GM18517 (cell line): ENCODE data around the gene FRMD6.

Source experiments
- ATAC-seq: cut with Tn5 transposase; IDR thresholded peaks from one replicate; pipeline ENCODE4 v1.9.1; 2021; ENCODE audit warnings: mild to moderate bottlenecking, moderate library complexity; ENCODE audit not compliant: unreplicated experiment

Gene FRMD6

DNA sequence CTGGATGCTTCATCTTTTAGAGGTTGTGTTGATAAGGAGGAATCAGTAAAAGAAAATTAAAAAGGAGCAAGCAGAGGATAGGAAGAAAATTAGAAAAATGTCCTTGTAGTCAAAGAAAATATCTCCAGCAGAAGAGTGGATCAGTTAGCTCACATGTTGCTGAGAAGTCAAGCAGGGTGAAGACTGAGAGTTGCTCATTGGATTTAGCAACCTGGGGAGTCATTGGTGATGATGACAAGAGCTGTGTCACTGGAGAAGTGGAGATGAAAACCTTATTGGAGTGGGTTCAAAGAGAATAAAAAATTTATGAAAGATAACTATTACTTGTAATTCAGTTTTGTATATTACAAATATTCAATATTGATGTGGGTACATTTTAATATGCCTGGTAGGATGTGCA, 9.8 kb downstream of the FRMD6 start:
- ATAC-seq: no peak

DNA sequence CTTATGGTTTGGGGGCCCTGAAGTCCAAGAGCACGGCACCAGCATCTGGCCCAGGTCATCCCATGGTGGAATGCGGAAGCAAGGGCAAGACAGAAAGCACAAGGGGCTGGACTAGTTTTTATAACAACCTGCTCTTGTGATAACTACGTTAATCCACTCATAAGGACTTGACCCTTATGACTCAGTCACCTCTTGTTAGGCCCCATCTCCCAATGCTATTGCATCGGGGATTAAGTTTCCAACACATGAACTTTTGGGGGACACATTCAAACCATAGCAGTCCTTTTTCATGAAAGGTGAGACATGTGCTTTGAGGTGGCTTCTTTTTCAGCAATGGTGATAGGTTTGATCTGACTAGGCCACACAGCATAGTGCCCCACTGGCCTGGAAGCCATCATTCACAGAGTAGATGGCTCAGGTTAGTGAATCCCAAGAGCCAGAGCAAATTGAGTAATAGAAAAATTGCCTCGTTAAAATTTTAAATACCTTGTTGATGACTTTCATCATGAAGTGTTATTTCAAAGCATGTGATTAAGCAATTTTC, 12.1 kb downstream of the FRMD6 start:
- ATAC-seq: no peak

GRCh38 chr14:51666070-51666469, 14.4 kb downstream of the FRMD6 start:
- ATAC-seq: no peak

DNA sequence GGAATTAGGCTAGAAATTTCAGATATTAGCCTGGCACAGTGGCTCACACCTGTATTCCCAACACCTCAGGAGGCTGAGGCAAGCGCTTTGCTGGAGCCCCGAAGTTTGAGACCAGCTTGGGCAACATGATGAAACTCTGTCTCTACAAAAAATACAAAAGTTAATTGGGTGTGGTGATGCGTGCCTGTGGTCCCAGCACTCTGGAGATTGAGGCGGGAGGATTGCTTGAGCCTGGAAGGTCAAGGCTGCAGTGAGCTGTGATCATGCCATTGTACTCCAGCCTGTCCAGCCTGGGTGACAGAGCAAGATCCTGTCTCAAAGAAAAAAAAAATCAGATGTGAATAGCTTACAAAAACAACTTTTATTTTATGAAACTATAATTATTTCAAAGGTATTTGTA, 15.1 kb downstream of the FRMD6 start:
- no peak for ATAC-seq

DNA sequence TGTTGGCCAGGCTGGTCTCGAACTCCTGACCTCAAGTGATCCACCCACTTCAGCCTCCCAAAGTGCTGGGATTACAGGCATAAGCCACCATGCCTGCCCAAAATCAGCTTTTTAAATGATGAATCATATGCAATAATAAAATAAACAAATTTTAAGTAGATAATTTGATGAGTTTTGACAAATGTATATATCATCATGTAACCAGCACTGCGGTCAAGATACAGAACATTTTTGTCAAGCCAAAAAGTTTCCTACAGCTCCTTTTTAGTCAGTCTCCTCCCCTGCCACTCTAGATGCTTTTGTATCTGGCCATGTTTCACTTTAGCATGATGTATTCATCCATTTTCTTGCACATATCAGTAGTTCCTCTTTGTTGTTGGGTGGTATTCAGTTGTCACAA, 17.2 kb downstream of the FRMD6 start:
- ATAC-seq: no peak

GRCh38 chr14:51674294-51675002, 22.7 kb downstream of the FRMD6 start:
- ATAC-seq: no peak

- ATAC-seq: no peak
Measured at GRCh38 chr14:51676549-51676948, 24.8 kb downstream of the FRMD6 start.

GRCh38 chr14:51677266-51677665, 25.6 kb downstream of the FRMD6 start:
- ATAC-seq: no peak

- no peak for ATAC-seq
Measured at GRCh38 chr14:51677738-51678137, 26.0 kb downstream of the FRMD6 start.

DNA sequence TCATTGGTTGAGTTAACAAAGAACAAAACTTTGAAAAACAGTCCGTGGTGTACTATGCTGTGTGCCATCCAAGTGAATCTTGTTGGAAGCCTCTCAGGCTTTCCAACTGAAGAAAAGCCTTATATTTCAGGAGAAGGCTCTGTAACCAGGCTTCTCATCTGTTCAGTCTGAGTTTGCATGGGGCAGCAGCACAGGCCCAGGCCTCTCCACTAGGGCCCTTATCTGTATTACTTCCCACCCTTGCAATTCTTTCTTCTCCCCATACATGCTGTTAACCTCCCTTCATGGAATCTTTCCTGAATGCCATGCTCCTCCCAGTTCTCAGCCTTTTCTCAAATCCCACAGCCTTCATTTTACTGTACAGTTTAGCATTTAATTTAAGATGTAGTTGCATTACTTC, 28.3 kb downstream of the FRMD6 start:
- ATAC-seq: no peak

DNA sequence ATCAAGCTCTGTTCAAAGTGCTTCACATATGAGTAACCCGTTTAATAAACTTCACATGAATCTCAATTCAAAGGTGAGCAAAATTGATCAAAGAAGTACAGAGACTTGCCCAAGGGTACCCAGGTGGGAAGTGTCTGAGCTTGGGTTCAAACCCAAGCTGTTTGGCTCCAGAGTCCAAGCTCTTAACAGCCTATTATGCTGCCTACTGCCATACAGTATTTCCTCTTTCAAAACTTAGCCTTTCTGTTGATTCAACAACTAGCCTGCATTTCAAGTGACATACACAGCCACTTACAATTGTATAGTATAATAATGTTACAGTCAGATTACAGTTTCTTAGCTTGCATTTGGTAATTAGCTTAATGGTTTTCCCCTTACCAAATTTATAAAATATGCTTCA, 29.7 kb downstream of the FRMD6 start:
- no peak for ATAC-seq

- ATAC-seq: no peak
Measured at GRCh38 chr14:51682411-51682810, 30.7 kb downstream of the FRMD6 start.

- ATAC-seq: no peak
Measured at GRCh38 chr14:51684760-51685159, 33.0 kb downstream of the FRMD6 start.

- ATAC-seq: no peak
Measured at GRCh38 chr14:51691176-51691575, 39.5 kb downstream of the FRMD6 start.

- no peak for ATAC-seq
Measured at GRCh38 chr14:51692646-51693045, 40.9 kb downstream of the FRMD6 start.

- no peak for ATAC-seq
Measured at GRCh38 chr14:51697848-51698247, 46.1 kb downstream of the FRMD6 start.

- no peak for ATAC-seq
Measured at GRCh38 chr14:51701951-51702350, 50.2 kb downstream of the FRMD6 start.

- ATAC-seq: no peak
Measured at GRCh38 chr14:51703787-51704186, 52.1 kb downstream of the FRMD6 start.

DNA sequence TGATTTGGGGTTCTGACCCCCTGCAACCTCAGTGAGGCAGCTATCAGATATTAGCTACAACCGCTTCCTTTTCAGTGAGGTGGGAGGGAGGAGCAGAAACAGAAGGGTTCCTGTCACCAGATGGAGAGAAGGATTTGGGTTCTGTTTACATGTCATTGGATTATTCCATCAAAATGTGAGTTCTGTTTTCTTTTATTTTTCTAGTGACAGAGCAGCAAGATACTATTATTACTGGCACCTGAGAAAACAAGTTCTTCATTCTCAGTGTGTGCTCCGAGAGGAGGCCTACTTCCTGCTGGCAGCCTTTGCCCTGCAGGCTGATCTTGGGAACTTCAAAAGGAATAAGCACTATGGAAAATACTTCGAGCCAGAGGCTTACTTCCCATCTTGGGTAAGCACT, 52.8 kb downstream of the FRMD6 start:
- ATAC-seq: no peak

- ATAC-seq: no peak
Measured at GRCh38 chr14:51707327-51707726, 55.6 kb downstream of the FRMD6 start.

- no peak for ATAC-seq
Measured at GRCh38 chr14:51711505-51711904, 59.8 kb downstream of the FRMD6 start.

DNA sequence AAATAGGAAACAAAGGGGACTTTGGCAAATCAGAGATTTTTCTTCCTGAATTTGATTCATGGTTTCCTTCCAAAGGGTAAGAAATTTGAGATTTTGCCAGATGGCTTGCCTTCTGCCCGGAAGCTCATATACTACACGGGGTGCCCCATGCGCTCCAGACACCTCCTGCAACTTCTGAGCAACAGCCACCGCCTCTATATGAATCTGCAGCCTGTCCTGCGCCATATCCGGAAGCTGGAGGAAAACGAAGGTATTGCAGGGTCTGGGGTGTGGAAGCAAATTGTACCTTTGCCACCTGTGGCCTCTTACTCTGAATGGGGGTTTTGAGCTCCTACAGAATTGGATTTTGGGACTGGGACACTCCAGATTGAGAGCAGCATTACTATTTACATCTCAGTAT, 63.5 kb downstream of the FRMD6 start:
- ATAC-seq: no peak

DNA sequence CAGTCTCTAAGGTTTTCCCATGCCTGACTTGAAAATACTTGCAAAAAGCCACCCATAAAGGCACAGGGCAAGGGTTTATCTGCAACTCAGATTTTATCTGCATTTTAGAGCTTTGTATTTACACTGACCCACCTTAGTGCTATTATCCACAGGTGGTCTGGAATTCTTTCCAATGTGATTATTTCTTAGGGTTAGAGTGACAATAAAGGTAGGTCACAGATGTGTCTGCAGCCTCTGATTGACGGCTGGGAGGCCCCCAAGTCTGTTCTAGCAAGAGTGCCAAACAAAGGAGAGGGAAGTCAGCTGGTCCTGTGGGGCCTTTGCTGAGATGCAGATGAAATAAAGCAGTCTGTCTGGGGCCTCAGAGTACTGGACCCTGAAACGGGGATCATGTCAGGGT, 64.0 kb downstream of the FRMD6 start:
- no peak for ATAC-seq
